Dendritic cell treated with granulocyte-macrophage colony-stimulating factor and Interleukin-4, amounts not matched to agents 40 ng/mL and 50 ng/mL, for 4 days (primary cell): ENCODE results near the gene LSM4.

Source experiments
- H3K27ac Mint-ChIP-seq: one replicate; pipeline ENCODE4 v1.8.0; 2022; ENCODE audit warnings: mild to moderate bottlenecking, mixed read lengths
- H3K27me3 Mint-ChIP-seq: one replicate; pipeline ENCODE4 v1.8.0; 2022; ENCODE audit warnings: mild to moderate bottlenecking, mixed read lengths
- H3K36me3 Mint-ChIP-seq: one replicate; pipeline ENCODE4 v1.8.0; 2022; ENCODE audit warnings: low read depth, mixed read lengths
- H3K4me1 Mint-ChIP-seq: one replicate; pipeline ENCODE4 v1.8.0; 2022; ENCODE audit warnings: low read depth, mixed read lengths
- H3K4me3 Mint-ChIP-seq: one replicate; pipeline ENCODE4 v1.8.0; 2022; ENCODE audit warnings: mild to moderate bottlenecking, moderate library complexity, mixed read lengths
- H3K9me3 Mint-ChIP-seq: one replicate; pipeline ENCODE4 v1.8.0; 2022; ENCODE audit warnings: mixed read lengths
- intact Hi-C: fragments of 100-400 bp; cut with micrococcal nuclease; formaldehyde crosslinking; loops from one replicate; pipeline ENCODE4 v1.15.0; 2022

Gene LSM4

DNA sequence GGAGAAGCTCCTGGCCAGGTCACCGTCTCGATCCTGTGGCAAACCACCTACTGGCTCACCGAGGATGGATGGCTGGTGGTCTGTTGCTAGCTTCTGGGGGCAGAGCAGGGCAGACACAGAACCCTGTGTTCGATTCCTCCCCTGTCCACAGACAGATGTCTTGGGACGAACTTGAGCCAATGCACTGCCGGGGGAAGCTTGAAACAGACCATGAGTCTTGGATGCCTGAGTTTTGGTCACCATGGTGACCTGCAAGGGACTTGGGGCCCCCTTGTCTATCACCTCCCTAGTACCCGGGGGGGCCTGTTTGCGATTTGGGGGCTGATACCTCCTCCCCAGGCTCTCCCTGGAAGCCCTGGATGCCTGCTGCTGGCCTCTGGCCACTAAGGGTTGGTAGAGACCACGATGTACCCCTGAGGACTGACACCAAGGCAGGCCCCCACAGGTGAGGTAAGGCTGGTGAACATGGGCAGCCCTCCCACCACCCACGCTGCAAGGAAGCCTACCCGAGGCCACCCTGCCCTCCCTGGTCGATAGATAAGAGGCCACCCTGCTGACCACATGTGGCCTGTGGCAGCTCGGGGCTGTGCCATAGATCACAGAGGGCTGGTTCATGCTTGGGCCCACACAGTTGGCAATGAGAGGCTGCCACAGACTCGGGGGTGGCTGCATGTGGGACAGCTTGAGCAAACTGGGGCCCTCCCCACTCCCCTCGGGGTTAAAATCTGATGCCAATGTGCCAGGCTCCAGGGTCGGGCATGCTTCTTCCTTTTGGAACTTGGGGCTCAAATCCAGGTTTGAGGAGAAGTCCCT is 59.3 kb downstream of the LSM4 start:
- peaks cover 6% of the 10 kb centered on the region for H3K4me1 Mint-ChIP-seq
- no peak overlapping the region for H3K27ac Mint-ChIP-seq
- no peaks in the 10 kb centered on the region for H3K27me3 Mint-ChIP-seq
- intact Hi-C loops: no loop called here
- H3K4me3 Mint-ChIP-seq: no peak overlapping the region
- peaks cover 45% of the 10 kb centered on the region for H3K36me3 Mint-ChIP-seq
- no peaks in the 10 kb centered on the region for H3K9me3 Mint-ChIP-seq

DNA sequence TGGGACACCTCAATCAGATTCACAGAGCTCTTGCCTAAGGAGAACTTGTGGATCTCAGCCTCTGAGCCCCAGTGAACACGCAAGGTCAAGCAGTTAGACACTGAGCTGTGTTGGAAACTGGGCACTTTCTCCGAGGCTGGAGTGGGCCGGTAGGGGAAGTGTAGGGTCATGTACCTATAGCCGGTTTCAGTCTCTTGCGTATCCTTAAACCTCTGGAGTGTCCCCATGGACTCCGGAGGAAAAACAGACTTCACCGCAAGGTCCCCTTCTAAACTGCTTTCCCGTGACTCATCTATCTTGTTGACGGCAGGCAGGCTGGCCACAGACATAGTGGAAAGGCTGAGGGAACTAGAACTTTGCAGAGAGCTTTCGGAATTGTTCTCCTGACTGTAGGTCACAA is 60.0 kb downstream of the LSM4 start:
- H3K36me3 Mint-ChIP-seq: peaks cover 38% of the 10 kb centered on the region
- H3K9me3 Mint-ChIP-seq: no peaks in the 10 kb centered on the region
- intact Hi-C loops: no loop called here
- H3K4me1 Mint-ChIP-seq: no peaks in the 10 kb centered on the region
- no peaks in the 10 kb centered on the region for H3K27me3 Mint-ChIP-seq
- H3K27ac Mint-ChIP-seq: no peak overlapping the region
- H3K4me3 Mint-ChIP-seq: no peak overlapping the region

DNA sequence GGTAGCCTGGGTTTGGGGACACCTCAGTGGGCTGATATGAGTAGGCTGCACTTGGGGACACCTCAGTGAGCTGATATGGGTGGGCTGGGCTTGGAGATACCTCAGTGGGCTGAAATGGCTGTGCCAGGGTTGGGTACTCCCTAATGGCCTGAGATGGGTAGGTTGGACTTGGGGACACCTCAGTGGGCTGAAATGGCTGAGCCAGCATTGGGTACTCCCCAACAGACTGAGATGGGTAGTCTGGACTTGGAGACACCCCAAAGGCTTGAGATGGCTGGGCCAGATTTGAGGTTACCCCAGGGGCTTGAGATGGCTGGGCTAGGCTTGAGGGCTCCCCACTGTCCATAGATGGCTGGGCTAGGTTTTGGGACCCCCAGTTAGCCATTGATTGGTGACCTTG is 60.7 kb downstream of the LSM4 start:
- Mint-ChIP-seq H3K9me3 (no peaks in the 10 kb centered on the region), H3K4me1 (no peaks in the 10 kb centered on the region), H3K4me3 (no peak overlapping the region), H3K27ac (no peak overlapping the region), H3K36me3 (peaks cover 31% of the 10 kb centered on the region), H3K27me3 (no peaks in the 10 kb centered on the region)
- intact Hi-C loops: no loop called here

DNA sequence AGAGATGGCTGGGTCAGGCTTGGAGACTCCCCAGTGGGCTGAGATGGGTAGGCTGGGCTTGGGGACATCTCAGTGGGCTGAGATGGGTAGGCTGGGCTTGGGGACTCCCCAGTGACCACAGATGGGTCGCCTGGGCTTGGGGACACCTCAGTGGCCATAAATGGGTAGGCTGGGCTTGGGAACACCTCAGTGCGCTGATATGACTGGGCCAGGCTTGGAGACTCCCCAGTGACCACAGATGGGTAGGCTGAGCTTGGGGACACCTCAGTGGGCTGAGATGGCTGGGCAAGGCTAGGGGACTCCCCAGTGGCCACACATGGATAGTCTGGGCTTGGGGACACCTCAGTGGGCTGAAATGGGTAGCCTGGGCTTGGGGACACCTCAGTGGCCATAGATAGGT is 61.4 kb downstream of the LSM4 start:
- H3K9me3 Mint-ChIP-seq: no peaks in the 10 kb centered on the region
- H3K27me3 Mint-ChIP-seq: peaks cover 2% of the 10 kb centered on the region
- no peak overlapping the region for H3K27ac Mint-ChIP-seq
- H3K4me1 Mint-ChIP-seq: no peaks in the 10 kb centered on the region
- H3K36me3 Mint-ChIP-seq: peaks cover 24% of the 10 kb centered on the region
- intact Hi-C loops: no loop called here
- H3K4me3 Mint-ChIP-seq: no peak overlapping the region

DNA sequence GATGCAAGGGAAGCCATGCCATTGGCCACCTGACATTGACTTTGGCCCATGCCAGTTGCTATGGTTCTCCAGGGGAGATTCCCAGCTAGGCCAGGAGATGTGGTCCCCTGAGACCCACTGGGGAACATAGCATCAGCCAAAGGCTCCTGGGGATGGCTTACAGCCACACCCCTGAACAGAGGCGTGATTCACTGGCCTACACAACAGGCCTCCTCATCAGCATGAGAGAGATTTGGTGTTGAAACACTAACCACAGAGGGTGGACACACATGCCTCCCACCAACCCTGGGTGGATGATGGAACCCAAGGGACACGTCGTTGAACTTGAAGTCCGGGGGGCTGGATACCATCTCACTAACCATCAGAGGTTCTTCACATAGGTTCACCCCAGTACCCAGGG is 63.0 kb downstream of the LSM4 start:
- intact Hi-C loops: no loop called here
- Mint-ChIP-seq H3K36me3 (peaks cover 8% of the 10 kb centered on the region), H3K27me3 (peaks cover 10% of the 10 kb centered on the region)

DNA sequence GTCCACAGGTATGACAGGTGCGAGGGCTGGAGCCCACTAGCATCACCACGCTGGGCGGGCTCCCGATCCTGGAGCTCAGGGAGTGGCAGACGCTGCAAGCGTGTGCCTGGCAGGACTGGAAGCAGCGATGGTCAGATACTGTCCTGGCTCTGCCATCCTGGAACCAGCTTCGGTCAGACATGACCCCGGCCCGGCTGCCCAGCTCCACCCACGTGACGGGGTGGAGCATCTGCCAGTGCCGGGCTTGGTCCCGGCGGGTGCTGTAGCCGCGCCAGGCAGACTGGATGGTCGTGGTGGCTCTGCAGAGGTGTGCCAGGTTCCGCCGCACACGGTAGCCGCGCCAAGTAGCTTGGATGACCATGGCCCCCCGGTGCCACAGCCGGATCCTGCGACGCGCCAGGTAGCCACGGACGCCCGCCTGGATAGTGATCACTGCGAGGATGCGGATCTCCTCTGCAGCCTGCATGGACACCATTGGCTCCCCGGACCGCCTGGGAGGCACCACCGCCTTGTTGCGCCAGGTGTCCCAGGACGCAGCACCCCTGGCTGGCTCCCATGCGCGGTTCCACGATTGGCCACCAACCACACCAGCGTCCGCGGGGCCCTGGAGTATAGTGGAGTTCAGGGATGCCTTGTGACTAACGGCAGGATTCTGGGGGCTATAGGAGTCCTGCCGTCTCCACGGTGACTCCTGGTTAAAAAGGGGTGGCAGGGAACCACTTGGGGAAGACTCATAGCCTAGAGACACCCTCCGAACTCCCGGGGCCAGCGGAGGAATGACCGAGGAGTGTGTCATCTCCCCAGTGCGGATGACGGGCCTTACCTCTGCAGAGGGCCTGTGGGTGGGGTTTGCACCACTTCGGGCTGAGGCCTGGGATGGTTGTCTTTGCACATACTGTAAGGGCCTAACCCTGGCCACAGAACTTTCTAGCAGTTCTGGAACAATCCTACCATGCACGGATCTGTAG is 65.1 kb downstream of the LSM4 start:
- intact Hi-C loops: no loop called here
- Mint-ChIP-seq H3K4me1 (peaks cover 25% of the 10 kb centered on the region), H3K27me3 (peaks cover 26% of the 10 kb centered on the region), H3K27ac (no peak overlapping the region), H3K9me3 (no peaks in the 10 kb centered on the region), H3K4me3 (no peak overlapping the region), H3K36me3 (no peaks in the 10 kb centered on the region)

More for the DNA sequence above, 63.0 kb downstream of the LSM4 start:
- no peaks in the 10 kb centered on the region for H3K9me3 Mint-ChIP-seq
- peaks cover 5% of the 10 kb centered on the region for H3K4me1 Mint-ChIP-seq
- H3K27ac Mint-ChIP-seq: no peak overlapping the region
- no peak overlapping the region for H3K4me3 Mint-ChIP-seq
